Activated gamma-delta T cell (primary cell): ENCODE results near the gene MAGIX.
A peak's percentile ranks its signal among the peaks of the same experiment; 100 is the strongest.
"Not testable (repeated sequence)": the region's sequence is repeated elsewhere in the genome, so short reads cannot be mapped to it uniquely, and the experiment has no call there.

ENCODE experiments used
- DNase-seq: peaks from one replicate; lab custom pipeline; 2025; lab: John Stamatoyannopoulos, UW
- total RNA-seq, 2 donors: gene quantifications; one replicate each; lab custom pipeline; 2026; lab: John Stamatoyannopoulos, UW

Gene MAGIX
- total RNA-seq: 2.7 to 2.9 reads per million in 2 donors

- no peak for DNase-seq
These were observed at the start of gene MAGIX for GRCh38 chrX:49162620-49163019. Gene MAGIX (plus strand): TSS chrX:49162758. CDS start chrX:49162890, 132 bp downstream.

GRCh38 chrX:49116076-49116475 is 46.5 kb upstream of the MAGIX start:
- DNase-seq: no peak

DNA sequence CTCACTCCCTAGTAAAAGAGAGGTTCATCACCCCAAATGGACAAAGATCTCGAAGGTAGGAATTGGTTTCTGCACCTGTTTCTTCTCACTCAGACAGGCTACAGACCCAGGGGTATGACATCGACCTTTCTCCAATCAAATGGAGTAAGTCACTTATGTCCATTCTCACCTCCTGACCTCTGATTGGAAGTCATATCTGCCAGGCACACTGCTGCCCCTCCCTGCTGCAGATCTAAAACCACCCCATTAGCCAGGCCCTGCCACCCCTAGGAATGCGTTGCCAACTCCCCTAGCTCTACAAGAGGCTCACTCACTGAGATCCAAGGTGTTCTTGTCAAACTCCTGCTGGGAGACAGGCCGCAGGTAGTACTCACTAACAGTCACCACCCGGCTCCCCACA is 45.8 kb upstream of the MAGIX start:
- DNase-seq: no peak

DNA sequence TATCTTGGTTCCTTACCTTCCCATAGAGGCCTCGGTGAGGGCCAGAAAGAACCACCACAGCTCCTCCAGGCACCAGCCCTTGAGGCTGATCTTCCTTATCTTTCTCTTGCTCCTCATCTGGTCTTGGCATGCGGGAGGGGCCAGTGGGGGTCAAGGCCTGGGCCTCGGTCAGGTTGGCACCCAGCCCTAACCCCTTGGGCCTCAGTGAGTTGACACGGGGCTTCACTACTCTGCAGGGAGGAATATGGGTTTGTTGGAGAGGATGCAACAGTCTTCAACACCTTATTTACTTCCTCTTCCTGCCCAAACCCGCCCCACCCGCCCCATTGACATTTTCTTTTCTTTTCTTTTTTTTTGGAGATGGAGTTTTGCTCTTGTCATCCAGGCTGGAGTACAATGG is 45.0 kb upstream of the MAGIX start:
- no peak for DNase-seq

DNA sequence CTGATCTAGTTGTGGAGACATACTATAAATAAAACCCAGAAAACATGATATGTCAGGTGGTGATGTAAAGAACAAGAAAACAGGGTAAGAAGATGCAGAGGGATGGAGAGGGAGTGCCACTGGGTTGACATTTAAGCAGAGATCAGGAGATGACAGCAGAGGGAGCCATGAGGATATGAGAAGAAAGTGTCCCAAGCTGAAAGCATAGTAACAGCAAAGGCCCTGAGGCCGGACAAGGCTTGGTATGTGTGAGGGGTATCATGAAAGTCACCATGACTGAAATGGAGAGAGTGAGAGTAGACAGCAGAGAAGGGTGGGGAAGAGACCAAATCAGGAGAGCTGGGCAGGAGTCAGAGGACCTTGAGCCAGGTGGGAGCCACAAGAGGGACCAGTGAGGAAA is 42.5 kb upstream of the MAGIX start:
- DNase-seq: no peak

- no peak for DNase-seq
These were observed 40.1 kb upstream of the MAGIX start for GRCh38 chrX:49122499-49122898.

DNA sequence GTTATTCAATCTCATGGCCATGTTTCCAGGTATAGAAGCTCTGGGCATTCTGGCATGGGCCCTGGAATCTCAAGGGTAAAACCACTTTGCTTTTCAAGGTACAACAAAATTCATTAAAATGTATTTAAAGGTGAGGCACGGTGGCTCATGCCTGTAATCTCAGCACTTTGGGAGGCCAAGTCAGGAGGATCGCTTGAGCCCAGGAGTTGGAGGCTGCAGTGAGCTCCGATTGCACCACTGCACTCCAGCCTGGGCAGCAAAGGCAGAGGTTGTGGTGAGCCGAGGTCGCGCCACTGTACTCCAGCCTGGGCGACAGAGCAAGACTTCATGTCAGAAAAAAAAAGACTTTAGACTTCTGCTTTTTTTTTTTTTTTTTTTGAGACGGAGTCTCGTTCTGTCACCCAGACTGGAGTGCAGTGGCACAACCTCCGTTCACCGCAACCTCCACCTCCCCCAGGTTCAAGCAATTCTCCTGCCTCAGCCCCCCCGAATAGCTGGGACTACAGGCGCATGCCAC is 34.8 kb upstream of the MAGIX start:
- DNase-seq: not testable (repeated sequence)

DNA sequence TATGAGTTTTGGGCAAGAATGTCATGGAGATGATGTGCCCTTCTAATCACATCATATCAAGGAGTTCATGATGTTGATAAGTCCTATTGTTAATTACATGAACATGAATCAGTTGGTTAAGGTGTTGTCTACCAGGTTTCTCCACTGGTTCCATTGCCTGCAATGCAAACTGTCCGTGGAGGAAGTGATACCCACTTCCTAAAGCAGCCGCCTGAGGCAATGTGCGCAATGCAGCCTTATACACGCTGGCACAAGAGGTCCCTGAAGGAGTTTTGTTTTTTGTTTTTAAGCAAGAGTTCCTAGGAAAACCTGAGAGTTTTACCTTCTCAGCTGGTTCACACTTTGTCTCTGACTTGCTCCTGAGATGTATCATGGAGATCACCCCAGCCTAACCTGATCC is 33.1 kb upstream of the MAGIX start:
- no peak for DNase-seq

DNA sequence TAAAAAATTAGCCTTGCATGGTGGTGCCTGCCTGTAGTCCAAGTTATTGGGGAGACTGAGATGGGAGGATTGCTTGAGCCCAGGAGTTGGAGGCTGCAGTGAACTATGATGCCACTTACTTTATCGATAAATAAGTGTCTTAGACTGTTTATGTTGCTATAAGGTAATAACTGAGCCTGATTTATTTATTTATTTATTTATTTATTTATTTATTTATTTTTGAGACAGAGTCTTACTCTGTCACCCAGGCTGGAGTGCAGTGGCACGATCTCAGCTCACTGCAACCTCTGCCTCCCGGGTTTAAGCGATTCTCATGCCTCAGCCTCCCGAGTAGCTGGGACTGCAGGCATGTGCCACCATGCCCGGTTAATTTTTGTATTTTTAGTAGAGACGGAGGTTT is 30.3 kb upstream of the MAGIX start:
- not testable (repeated sequence) for DNase-seq

DNA sequence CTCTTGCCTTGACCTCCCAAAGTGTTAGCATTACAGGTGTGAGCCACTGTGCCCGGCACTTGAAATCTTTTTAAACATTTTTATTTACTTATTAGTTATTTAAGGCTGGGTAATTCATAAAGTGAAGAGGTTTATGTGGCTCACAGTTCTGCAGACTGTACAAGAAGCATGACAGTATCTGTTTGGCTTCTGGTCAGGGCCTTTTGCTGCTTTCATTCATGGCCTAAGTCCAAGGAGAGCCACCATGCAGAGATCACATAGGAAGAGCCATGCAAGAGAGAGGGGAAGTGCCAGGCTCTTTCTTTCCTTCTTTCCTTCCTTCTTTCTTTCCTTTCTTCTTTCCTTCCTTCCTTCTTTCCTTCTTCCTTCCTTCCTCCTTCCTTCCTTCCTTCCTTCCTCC is 28.8 kb upstream of the MAGIX start:
- no peak for DNase-seq

DNA sequence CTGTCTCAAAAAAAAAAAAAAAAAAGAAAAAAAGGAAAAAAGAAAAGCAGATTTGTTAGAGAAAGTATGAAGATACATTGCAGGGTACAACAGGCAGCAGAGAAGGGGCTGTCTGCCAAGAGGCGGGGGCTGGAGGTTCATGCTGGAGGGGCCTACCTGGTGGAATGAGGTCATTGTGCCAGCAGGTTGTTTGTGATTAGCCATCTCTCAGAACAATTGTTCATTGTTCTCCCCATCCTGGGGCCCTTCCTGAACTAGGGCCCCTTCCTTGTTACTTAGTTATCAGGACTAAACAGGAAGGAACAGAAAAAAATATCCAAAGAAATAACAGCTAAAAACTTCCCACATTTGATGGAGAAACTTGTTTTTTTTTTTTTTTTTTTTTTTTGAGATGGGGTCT is 25.1 kb upstream of the MAGIX start:
- no peak for DNase-seq

GRCh38 chrX:49139713-49140112 is 22.8 kb upstream of the MAGIX start:
- no peak for DNase-seq

GRCh38 chrX:49142264-49142663 is 20.3 kb upstream of the MAGIX start:
- DNase-seq: not testable (repeated sequence)

- DNase-seq: not testable (repeated sequence)
These were observed 19.4 kb upstream of the MAGIX start for GRCh38 chrX:49143154-49143553.

GRCh38 chrX:49147282-49147681 is 15.3 kb upstream of the MAGIX start:
- DNase-seq: no peak

- no peak for DNase-seq
These were observed 14.6 kb upstream of the MAGIX start for GRCh38 chrX:49147936-49148335.

DNA sequence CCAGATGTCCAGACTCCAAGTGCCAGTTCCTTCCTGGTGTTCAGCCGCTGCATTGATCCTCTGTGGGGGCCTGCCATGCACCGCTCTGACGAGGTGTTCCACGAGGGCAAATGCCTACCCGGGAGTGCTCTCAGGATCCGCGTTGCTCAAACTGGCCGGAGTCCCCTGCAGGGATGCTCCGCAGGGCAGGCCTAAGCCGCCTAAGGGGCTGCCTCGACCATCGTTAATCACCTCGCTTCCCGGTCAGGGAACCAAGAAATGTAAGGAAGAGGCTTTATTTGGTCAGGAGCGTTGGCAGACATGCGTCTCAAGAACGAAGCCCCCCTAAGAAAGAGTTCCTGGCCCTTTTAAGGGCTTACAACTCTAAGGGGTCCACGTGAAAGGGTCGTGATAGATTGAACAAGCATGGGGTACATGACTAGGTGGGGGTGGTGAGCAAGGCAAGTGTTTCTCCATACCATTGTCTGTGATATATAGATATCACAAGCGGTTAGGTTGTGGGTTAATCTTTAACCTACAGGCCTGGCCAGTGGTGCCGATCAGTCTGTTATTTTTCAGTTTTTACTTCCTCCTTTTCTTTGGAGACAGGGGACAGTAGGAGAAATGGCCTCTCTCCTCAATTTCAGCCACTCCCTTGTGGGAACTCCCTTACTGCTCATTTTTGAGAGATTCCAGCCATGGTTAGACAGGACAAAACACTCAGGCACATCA is 14.0 kb upstream of the MAGIX start:
- not testable (repeated sequence) for DNase-seq

DNA sequence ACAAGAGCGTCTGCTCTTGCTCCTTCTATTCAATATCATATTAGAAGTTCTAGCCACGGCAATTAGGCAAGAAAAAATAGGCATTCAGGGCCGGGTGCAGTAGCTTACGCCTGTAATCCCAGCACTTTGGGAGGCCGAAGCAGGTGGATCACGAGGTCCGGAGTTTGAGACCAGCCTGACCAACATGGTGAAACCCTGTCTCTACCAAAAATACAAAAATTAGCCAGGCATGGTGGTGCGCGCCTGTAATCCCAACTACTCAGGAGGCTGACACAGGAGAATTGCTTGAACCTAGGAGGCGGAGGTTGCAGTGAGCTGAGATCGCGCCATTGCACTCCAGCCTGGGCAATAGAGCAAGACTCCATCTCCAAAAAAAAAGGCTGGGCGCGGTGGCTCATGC is 13.3 kb upstream of the MAGIX start:
- DNase-seq: not testable (repeated sequence)

GRCh38 chrX:49153467-49153866 is 9.1 kb upstream of the MAGIX start:
- DNase-seq: no peak

- no peak for DNase-seq
These were observed 7.2 kb upstream of the MAGIX start for GRCh38 chrX:49155243-49155899.

- peak; percentile 73 for DNase-seq
These were observed 6.4 kb upstream of the MAGIX start for GRCh38 chrX:49155900-49156837.

- DNase-seq: no peak
These were observed 5.4 kb upstream of the MAGIX start for GRCh38 chrX:49157194-49157593.
